OCI-LY7 (cell line): ENCODE data around the gene TMPRSS2. TPM values are rescaled to one million over a fixed set of nuclear protein-coding genes. Genes with fewer than 3 reads are reported as not detected.

Source experiments
- BruUV-seq: library from RNA; stranded (reverse); fragments of 400-500 nt; replicated peaks from 2 replicates; lab custom pipeline; 2021; lab: Mats Ljungman, UMichigan
- CTCF ChIA-PET: fragments of 300-600 bp; sonication (Branson Sonifier 250); formaldehyde crosslinking; loops from one replicate; lab custom pipeline; 2022; ENCODE audit warnings: antibody characterized with exemption; ENCODE audit not compliant: unreplicated experiment; lab: Charles Lee
- POLR2A ChIA-PET: fragments of 300-600 bp; sonication (Branson Sonifier 250); formaldehyde crosslinking; loops from one replicate; lab custom pipeline; 2022; ENCODE audit warnings: antibody characterized with exemption; lab: Charles Lee
- DNase-seq: peaks from one replicate; pipeline ENCODE4 v3.0.0-alpha.2; 2015; ENCODE audit warnings: low spot score
- H2AFZ ChIP-seq: fragments of 200-600 bp; sonication (generic), shearing (Covaris generic); 2 replicates; pipeline ENCODE4 v1.6.1; 2014; ENCODE audit warnings: mild to moderate bottlenecking, antibody characterized with exemption, low read length, moderate library complexity
- H3K27ac ChIP-seq: fragments of 200-600 bp; sonication (generic); 2 replicates; pipeline ENCODE4 v1.5.1; 2014; ENCODE audit warnings: mixed run types, low read depth, mild to moderate bottlenecking, moderate library complexity, low read length, inconsistent platforms; ENCODE audit not compliant: poor library complexity, severe bottlenecking
- H3K36me3 ChIP-seq: fragments of 200-600 bp; sonication (generic); 2 replicates; pipeline ENCODE4 v1.6.1; 2014; ENCODE audit warnings: mild to moderate bottlenecking, antibody characterized with exemption, low read length, moderate library complexity, mixed read lengths; ENCODE audit not compliant: insufficient read depth
- H3K4me1 ChIP-seq: fragments of 200-600 bp; sonication (generic); 2 replicates; pipeline ENCODE4 v1.5.1; 2014; ENCODE audit warnings: mild to moderate bottlenecking, low read length; ENCODE audit not compliant: insufficient read depth, poor library complexity, severe bottlenecking
- H3K4me2 ChIP-seq: fragments of 200-600 bp; sonication (generic); 2 replicates; pipeline ENCODE4 v1.6.1; 2014; ENCODE audit warnings: mild to moderate bottlenecking, low read length
- H3K4me3 ChIP-seq: fragments of 200-600 bp; sonication (generic); 2 replicates; pipeline ENCODE4 v1.5.1; 2014; ENCODE audit warnings: mild to moderate bottlenecking, low read depth, low read length; ENCODE audit not compliant: poor library complexity, severe bottlenecking
- H3K79me2 ChIP-seq: fragments of 200-600 bp; sonication (generic); 2 replicates; pipeline ENCODE4 v1.6.1; 2016; ENCODE audit warnings: low read depth, mild to moderate bottlenecking, low read length, moderate library complexity, mixed read lengths; ENCODE audit not compliant: insufficient read depth
- H3K9me2 ChIP-seq: fragments of 200-600 bp; sonication (generic); 2 replicates; pipeline ENCODE4 v1.6.1; 2016; ENCODE audit warnings: mild to moderate bottlenecking, low read length, mixed read lengths; ENCODE audit not compliant: insufficient read depth
- H3K9me3 ChIP-seq: fragments of 200-600 bp; sonication (generic); 2 replicates; pipeline ENCODE4 v1.6.1; 2014; ENCODE audit warnings: mild to moderate bottlenecking, mixed run types, low read length, mixed read lengths
- H4K20me1 ChIP-seq: fragments of 200-600 bp; sonication (generic); 2 replicates; pipeline ENCODE4 v1.6.1; 2014; ENCODE audit warnings: mild to moderate bottlenecking, antibody characterized with exemption, low read length, moderate library complexity, mixed read lengths; ENCODE audit not compliant: insufficient read depth
- CTCF ChIP-seq: fragments of 200-600 bp; sonication (generic); conservative IDR thresholded peaks from 2 replicates; pipeline ENCODE4 v1.5.1; 2014; ENCODE audit warnings: mild to moderate bottlenecking, antibody characterized with exemption, low read length, moderate library complexity, mixed read lengths
- EZH2phosphoT487 ChIP-seq: fragments of 200-600 bp; sonication (generic); IDR thresholded peaks from 2 replicates; pipeline ENCODE4 v1.6.1; 2018; ENCODE audit warnings: low read depth, borderline replicate concordance, mild to moderate bottlenecking, mixed run types, antibody characterized with exemption, low read length, moderate library complexity, mixed read lengths
- intact Hi-C: fragments of 100-400 bp; cut with micrococcal nuclease; formaldehyde crosslinking; loops from one replicate; pipeline ENCODE4 v1.10.0; 2022; ENCODE audit not compliant: unreplicated experiment
- total RNA-seq, 2 experiments: library from RNA; depleted of rRNA in 1 of 2; stranded (reverse); fragments of >200 nt in 1 of 2; shearing (Covaris generic) in 1 of 2; gene quantifications; 2 replicates each; pipeline ENCODE4 v1.2.3, GENCODE V29; 2014 to 2022

The TMPRSS2 gene
- total RNA-seq, 2 experiments from 2014 or later, result 0.09 TPM; not detected in 1

GRCh38 chr21:41465176-41465781 lies 42.7 kb downstream of the TMPRSS2 start:
- TF ChIP-seq EZH2phosphoT487 (no peak), CTCF (no peak)
- BruUV-seq, result no TSS peak
- no peaks in the 10 kb centered on the region for H4K20me1 ChIP-seq
- ChIA-PET POLR2A (no interaction called here), CTCF (interaction anchor here (0.6 kb wide), 1 partner anchor 68 kb away, joined by 3 read pairs; no protein-coding TSS in a partner anchor)
- H3K9me2 ChIP-seq, result no peaks in the 10 kb centered on the region
- no peaks in the 10 kb centered on the region for H3K79me2 ChIP-seq
- H3K36me3 ChIP-seq, result no peaks in the 10 kb centered on the region
- no peak overlapping the region for H3K4me2 ChIP-seq
- H2AFZ ChIP-seq, result no peak overlapping the region
- DNase-seq, result no peak
- no peaks in the 10 kb centered on the region for H3K4me1 ChIP-seq
- intact Hi-C loops, result no loop called here
- H3K4me3 ChIP-seq, result no peak overlapping the region
- no peak overlapping the region for H3K27ac ChIP-seq
- no peaks in the 10 kb centered on the region for H3K9me3 ChIP-seq

- Histone ChIP-seq H2AFZ (no peak overlapping the region), H3K4me1 (no peaks in the 10 kb centered on the region), H3K9me2 (no peaks in the 10 kb centered on the region), H3K79me2 (no peaks in the 10 kb centered on the region), H3K4me2 (no peak overlapping the region), H3K9me3 (no peaks in the 10 kb centered on the region), H4K20me1 (no peaks in the 10 kb centered on the region), H3K27ac (no peak overlapping the region), H3K36me3 (no peaks in the 10 kb centered on the region), H3K4me3 (no peak overlapping the region)
- BruUV-seq, result no TSS peak
- ChIA-PET POLR2A (no interaction called here), CTCF (interaction anchor here (1.0 kb wide), 1 partner anchor 178 kb away, joined by 5 read pairs; no protein-coding TSS in a partner anchor)
- DNase-seq, result peak; percentile 67
- no peak for TF ChIP-seq EZH2phosphoT487
- TF ChIP-seq CTCF, result peak; percentile 82
- intact Hi-C loops, result loop anchor here (1.0 to 5.0 kb wide), 3 partner anchors 94 to 178 kb away; no protein-coding TSS in a partner anchor
Measured at GRCh38 chr21:41460578-41461527, 47.1 kb downstream of the TMPRSS2 start.
